ENCODE results near the gene NCBP2L.

Gene NCBP2L

GRCh38 chrX:107741404-107741790 is 36.1 kb upstream of the NCBP2L start:
- H3K4me2 ChIP-seq (ENCODE audit: low read depth, low read length, poor library complexity, severe bottlenecking), result peak overlapping the region; percentile 89
- H3F3A ChIP-seq (ENCODE audit: low read depth), result no peaks in the 10 kb centered on the region
- H3K36me3 ChIP-seq (ENCODE audit: insufficient read depth, low read length), result no peaks in the 10 kb centered on the region; the same call in 1 of the 2 replicates
- H3K27me3 ChIP-seq (ENCODE audit: insufficient read depth, low read length, poor library complexity, severe bottlenecking), result no peaks in the 10 kb centered on the region
- no peaks in the 10 kb centered on the region for H3K9me3 ChIP-seq (ENCODE audit: insufficient read depth, low read depth, low read length)
- peaks cover 22% of the 10 kb centered on the region for H3K4me1 ChIP-seq (ENCODE audit: insufficient read depth, low read length, poor library complexity, severe bottlenecking)
- H3K4me3 ChIP-seq (ENCODE audit: low read length, poor library complexity, severe bottlenecking), result peak overlapping the region; percentile 70
- H3K9me2 ChIP-seq (replicated peaks; ENCODE audit: low read depth, low read length), result no peaks in the 10 kb centered on the region
- H4K20me1 ChIP-seq (ENCODE audit: insufficient read depth, low read length, poor library complexity, severe bottlenecking), result no peaks in the 10 kb centered on the region
- TF ChIP-seq CTCF (conservative IDR thresholded peaks at IDR 0.05; ENCODE audit: low read length) (no peak), EZH2phosphoT487 (IDR thresholded peaks at IDR 0.05; ENCODE audit: borderline replicate concordance) (no peak)
- peak overlapping the region; percentile 76 for H3K9ac ChIP-seq (ENCODE audit: low read depth, low read length, poor library complexity, severe bottlenecking)
- no peak overlapping the region for H2AFZ ChIP-seq (ENCODE audit: low read length)
- H3K79me2 ChIP-seq (ENCODE audit: insufficient read depth, low read length), result peaks cover 11% of the 10 kb centered on the region; the same call in 1 of the 2 replicates

GRCh38 chrX:107742700-107743191 is 34.8 kb upstream of the NCBP2L start:
- H3K4me2 ChIP-seq (ENCODE audit: low read depth, low read length, poor library complexity, severe bottlenecking), result peak overlapping the region; percentile 89
- H2AFZ ChIP-seq (ENCODE audit: low read length), result no peak overlapping the region
- peaks cover 22% of the 10 kb centered on the region for H3K4me1 ChIP-seq (ENCODE audit: insufficient read depth, low read length, poor library complexity, severe bottlenecking)
- no peaks in the 10 kb centered on the region for H3K9me3 ChIP-seq (ENCODE audit: insufficient read depth, low read depth, low read length)
- H3K79me2 ChIP-seq (ENCODE audit: insufficient read depth, low read length), result peaks cover 8% of the 10 kb centered on the region; the same call in 1 of the 2 replicates
- H3K9ac ChIP-seq (ENCODE audit: low read depth, low read length, poor library complexity, severe bottlenecking), result peak overlapping the region; percentile 76
- no peaks in the 10 kb centered on the region for H3F3A ChIP-seq (ENCODE audit: low read depth)
- H3K27me3 ChIP-seq (ENCODE audit: insufficient read depth, low read length, poor library complexity, severe bottlenecking), result no peaks in the 10 kb centered on the region
- H4K20me1 ChIP-seq (ENCODE audit: insufficient read depth, low read length, poor library complexity, severe bottlenecking), result no peaks in the 10 kb centered on the region
- H3K9me2 ChIP-seq (replicated peaks; ENCODE audit: low read depth, low read length), result no peaks in the 10 kb centered on the region
- peak overlapping the region; percentile 70 for H3K4me3 ChIP-seq (ENCODE audit: low read length, poor library complexity, severe bottlenecking)
- TF ChIP-seq EZH2phosphoT487 (IDR thresholded peaks at IDR 0.05; ENCODE audit: borderline replicate concordance) (no peak), CTCF (conservative IDR thresholded peaks at IDR 0.05; ENCODE audit: low read length) (no peak)
- H3K36me3 ChIP-seq (ENCODE audit: insufficient read depth, low read length), result no peaks in the 10 kb centered on the region; the same call in 1 of the 2 replicates

GRCh38 chrX:107743995-107744394 is 33.5 kb upstream of the NCBP2L start:
- H3K9me2 ChIP-seq (replicated peaks; ENCODE audit: low read depth, low read length), result no peaks in the 10 kb centered on the region
- no peak overlapping the region for H3K4me2 ChIP-seq (ENCODE audit: low read depth, low read length, poor library complexity, severe bottlenecking)
- no peaks in the 10 kb centered on the region; the same call in 1 of the 2 replicates for H3K36me3 ChIP-seq (ENCODE audit: insufficient read depth, low read length)
- no peaks in the 10 kb centered on the region for H4K20me1 ChIP-seq (ENCODE audit: insufficient read depth, low read length, poor library complexity, severe bottlenecking)
- no peaks in the 10 kb centered on the region for H3F3A ChIP-seq (ENCODE audit: low read depth)
- no peak for TF ChIP-seq EZH2phosphoT487 (IDR thresholded peaks at IDR 0.05; ENCODE audit: borderline replicate concordance)
- no peak for TF ChIP-seq CTCF (conservative IDR thresholded peaks at IDR 0.05; ENCODE audit: low read length)
- H2AFZ ChIP-seq (ENCODE audit: low read length), result no peak overlapping the region
- no peaks in the 10 kb centered on the region for H3K9me3 ChIP-seq (ENCODE audit: insufficient read depth, low read depth, low read length)
- H3K4me1 ChIP-seq (ENCODE audit: insufficient read depth, low read length, poor library complexity, severe bottlenecking), result peaks cover 22% of the 10 kb centered on the region
- H3K27me3 ChIP-seq (ENCODE audit: insufficient read depth, low read length, poor library complexity, severe bottlenecking), result no peaks in the 10 kb centered on the region
- no peak overlapping the region for H3K9ac ChIP-seq (ENCODE audit: low read depth, low read length, poor library complexity, severe bottlenecking)
- peaks cover 7% of the 10 kb centered on the region; the same call in 1 of the 2 replicates for H3K79me2 ChIP-seq (ENCODE audit: insufficient read depth, low read length)
- no peak overlapping the region for H3K4me3 ChIP-seq (ENCODE audit: low read length, poor library complexity, severe bottlenecking)

Data from Loucy (cell line).